Tibial nerve (tissue), 4 donors: ENCODE data around the gene PGM5. TPM values are rescaled to one million over a fixed set of nuclear protein-coding genes. Genes with fewer than 3 reads are reported as not detected.

Experiments used
- DNase-seq, 2 donors: peaks; one replicate each; pipeline ENCODE4 v3.0.0-alpha.2; 2019; ENCODE audit warnings: low spot score in 2 of 2
- H3K27ac ChIP-seq, 4 donors: fragments of 200-600 bp; sonication (generic) in 3 of 4; one replicate each; pipeline ENCODE4 v1.5.1; 2017 to 2019; ENCODE audit warnings: mild to moderate bottlenecking in 1 of 4
- H3K27me3 ChIP-seq, 2 donors: fragments of 200-600 bp; sonication (generic) in 1 of 2; one replicate each; pipeline versions ENCODE4 v1.5.1 to v1.6.0; 2017 to 2019
- H3K36me3 ChIP-seq, 3 donors: fragments of 200-600 bp; sonication (generic); one replicate each; pipeline ENCODE4 v1.5.1; 2018 to 2019
- H3K4me1 ChIP-seq, 4 donors: fragments of 200-600 bp; sonication (generic) in 3 of 4; one replicate each; pipeline ENCODE4 v1.5.1; 2017 to 2019
- H3K4me3 ChIP-seq, 4 donors: fragments of 200-600 bp; sonication (generic) in 3 of 4; one replicate each; pipeline ENCODE4 v1.5.1; 2017 to 2019; ENCODE audit warnings: mild to moderate bottlenecking in 1 of 4, moderate library complexity in 1 of 4
- H3K9me3 ChIP-seq, 4 donors: fragments of 200-600 bp; sonication (generic) in 3 of 4; one replicate each; pipeline ENCODE4 v1.5.1; 2017 to 2019
- EP300 ChIP-seq, 2 donors: sonication (generic); formaldehyde crosslinking; IDR thresholded peaks; one replicate each; pipeline ENCODE4 v1.6.1; 2017; ENCODE audit warnings: antibody characterized with exemption in 2 of 2, mild to moderate bottlenecking in 1 of 2
- POLR2A ChIP-seq, 2 donors: fragments of 450-650 bp; IDR thresholded peaks; one replicate each; pipeline ENCODE4 v1.6.1; 2017; ENCODE audit warnings: antibody characterized with exemption in 2 of 2, mild to moderate bottlenecking in 2 of 2, moderate library complexity in 2 of 2
- WGBS, 2 donors: methylation state at CpG; one replicate each; pipeline ENCODE4 v1.1.5; 2018; 5-methylcytosine and 5-hydroxymethylcytosine counted together
- total RNA-seq, 4 donors: library from RNA; depleted of rRNA; stranded (reverse); fragments of >200 nt; gene quantifications; one replicate each; pipeline ENCODE4 v1.1.0, GENCODE V29; 2016
- TF ChIP-seq, protein P1 (sequence below), 5 experiments: fragments of 200-600 bp in 3 of 5; fragments of 450-650 bp in 2 of 5; sonication (generic) in 3 of 5; IDR thresholded peaks; one replicate each; pipeline ENCODE4 v1.5.1; 2016 to 2019; ENCODE audit warnings: antibody characterized with exemption in 5 of 5, mild to moderate bottlenecking in 3 of 5, moderate library complexity in 2 of 5

The PGM5 gene
- total RNA-seq, 4 donors from 2014 or later = 20.1 to 43.1 (median 27.0) TPM

DNA sequence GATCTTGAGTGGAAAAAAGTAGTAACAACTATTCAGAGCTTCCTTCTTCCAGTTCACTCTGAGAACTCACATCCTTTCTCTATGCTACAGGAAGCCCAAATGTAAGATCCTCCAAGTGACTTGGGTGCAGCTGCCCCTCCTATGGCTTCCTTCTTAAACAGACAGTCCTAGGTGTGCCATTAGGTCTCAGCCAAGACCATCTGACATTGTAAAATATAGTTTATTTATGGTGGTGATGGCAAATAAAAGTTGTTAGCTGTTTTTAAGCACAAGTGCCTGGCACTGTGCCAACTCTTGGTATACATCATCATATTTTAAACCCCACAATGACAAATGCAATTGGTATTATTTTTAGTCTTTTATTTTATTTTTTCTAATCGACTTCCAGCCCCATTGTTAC, 126.1 kb downstream of the PGM5 start:
- WGBS, 2 donors = 44 to 59% methylated on average over 1 of the region's 1 CpG
- Histone ChIP-seq H3K27ac (no peak overlapping the region), H3K36me3 (peaks cover 0 to 32% (median 0%) of the 10 kb centered on the region in 3 donors), H3K27me3 (no peaks in the 10 kb centered on the region), H3K4me1 (no peaks in the 10 kb centered on the region), H3K4me3 (no peak overlapping the region), H3K9me3 (peaks cover 0 to 15% (median 0%) of the 10 kb centered on the region in 4 donors)
- TF ChIP-seq, protein P1, sequence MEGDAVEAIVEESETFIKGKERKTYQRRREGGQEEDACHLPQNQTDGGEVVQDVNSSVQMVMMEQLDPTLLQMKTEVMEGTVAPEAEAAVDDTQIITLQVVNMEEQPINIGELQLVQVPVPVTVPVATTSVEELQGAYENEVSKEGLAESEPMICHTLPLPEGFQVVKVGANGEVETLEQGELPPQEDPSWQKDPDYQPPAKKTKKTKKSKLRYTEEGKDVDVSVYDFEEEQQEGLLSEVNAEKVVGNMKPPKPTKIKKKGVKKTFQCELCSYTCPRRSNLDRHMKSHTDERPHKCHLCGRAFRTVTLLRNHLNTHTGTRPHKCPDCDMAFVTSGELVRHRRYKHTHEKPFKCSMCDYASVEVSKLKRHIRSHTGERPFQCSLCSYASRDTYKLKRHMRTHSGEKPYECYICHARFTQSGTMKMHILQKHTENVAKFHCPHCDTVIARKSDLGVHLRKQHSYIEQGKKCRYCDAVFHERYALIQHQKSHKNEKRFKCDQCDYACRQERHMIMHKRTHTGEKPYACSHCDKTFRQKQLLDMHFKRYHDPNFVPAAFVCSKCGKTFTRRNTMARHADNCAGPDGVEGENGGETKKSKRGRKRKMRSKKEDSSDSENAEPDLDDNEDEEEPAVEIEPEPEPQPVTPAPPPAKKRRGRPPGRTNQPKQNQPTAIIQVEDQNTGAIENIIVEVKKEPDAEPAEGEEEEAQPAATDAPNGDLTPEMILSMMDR (IDR thresholded peaks at IDR 0.05) = no peak
- no peak for TF ChIP-seq EP300 (IDR thresholded peaks at IDR 0.05)
- TF ChIP-seq POLR2A (IDR thresholded peaks at IDR 0.05) = no peak
- DNase-seq = no peak

DNA sequence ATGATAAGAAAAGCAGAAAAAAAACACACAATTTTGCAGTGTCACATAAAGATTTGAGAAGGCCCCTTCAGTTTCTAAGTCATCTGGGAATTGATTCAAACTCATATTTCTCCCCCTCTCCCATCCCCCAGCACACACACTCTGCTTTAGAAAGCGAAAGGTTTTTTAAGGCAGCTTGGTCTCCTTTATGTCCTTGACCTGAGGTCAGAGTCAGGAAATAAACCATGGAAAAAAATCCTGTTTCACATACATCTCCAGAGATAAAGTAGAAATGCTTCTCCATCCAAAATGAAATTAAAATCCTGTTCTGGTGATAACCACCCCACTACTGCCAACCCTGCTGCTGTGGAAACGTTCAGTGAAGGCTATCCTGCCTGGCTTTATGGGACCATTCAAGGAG, 131.7 kb downstream of the PGM5 start:
- H3K9me3 ChIP-seq = peaks cover 0 to 15% (median 0%) of the 10 kb centered on the region in 4 donors
- DNase-seq = no peak
- H3K4me3 ChIP-seq = no peak overlapping the region
- H3K27ac ChIP-seq = no peak overlapping the region
- no peaks in the 10 kb centered on the region for H3K4me1 ChIP-seq
- 50 to 56% methylated on average over 2 of the region's 2 CpGs for WGBS, 2 donors
- peaks cover 0 to 29% (median 0%) of the 10 kb centered on the region in 3 donors for H3K36me3 ChIP-seq
- no peaks in the 10 kb centered on the region for H3K27me3 ChIP-seq
- TF ChIP-seq, protein P1 (IDR thresholded peaks at IDR 0.05) = no peak
- TF ChIP-seq EP300 (IDR thresholded peaks at IDR 0.05) (no peak), POLR2A (IDR thresholded peaks at IDR 0.05) (no peak)

DNA sequence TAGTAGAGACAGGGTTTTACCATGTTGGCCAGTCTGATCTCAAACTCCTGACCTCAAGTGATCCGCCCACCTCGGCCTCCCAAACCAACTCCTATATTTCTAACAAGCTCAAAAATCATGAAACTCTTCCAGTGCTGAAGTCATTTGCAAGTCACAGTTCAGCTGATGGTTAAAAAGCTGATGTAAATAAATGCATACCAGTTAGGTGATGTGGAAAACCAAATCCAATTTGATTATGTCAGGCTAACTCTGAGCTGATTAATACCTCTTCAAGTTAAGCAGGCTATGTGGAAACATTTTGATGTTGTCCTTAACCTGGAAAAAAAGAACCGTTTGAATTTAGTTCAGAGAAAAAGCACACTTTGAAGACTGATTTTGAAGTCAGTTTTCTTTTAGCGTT, 133.2 kb downstream of the PGM5 start:
- Histone ChIP-seq H3K4me1 (no peaks in the 10 kb centered on the region), H3K27me3 (no peaks in the 10 kb centered on the region), H3K27ac (no peak overlapping the region), H3K9me3 (peaks cover 0 to 15% (median 0%) of the 10 kb centered on the region in 4 donors), H3K4me3 (no peak overlapping the region), H3K36me3 (peaks cover 0 to 20% (median 0%) of the 10 kb centered on the region in 3 donors)
- WGBS, 2 donors = 88% methylated on average over 4 of the region's 4 CpGs
- no peak for DNase-seq
- TF ChIP-seq POLR2A (IDR thresholded peaks at IDR 0.05) = no peak
- TF ChIP-seq, protein P1 (IDR thresholded peaks at IDR 0.05) = no peak
- TF ChIP-seq EP300 (IDR thresholded peaks at IDR 0.05) = no peak

DNA sequence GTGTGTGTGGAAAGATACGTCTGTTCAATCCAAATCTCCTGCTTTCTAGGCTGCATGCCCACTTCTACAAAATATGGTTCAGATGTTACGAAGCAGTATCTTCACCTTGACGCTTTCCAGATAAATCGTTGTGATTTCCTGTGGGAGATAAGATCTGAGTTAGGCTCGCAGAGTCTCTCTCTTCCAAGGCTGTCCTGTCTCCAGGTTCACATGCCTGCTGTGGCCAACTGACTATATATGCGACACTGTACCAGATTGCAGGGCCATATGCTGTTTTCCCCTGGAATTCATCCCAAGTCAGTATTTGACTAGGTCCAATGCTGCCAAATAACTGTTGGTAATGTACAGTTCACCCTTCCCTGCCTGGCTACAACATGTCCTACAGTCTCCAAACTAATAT, 136.4 kb downstream of the PGM5 start:
- TF ChIP-seq EP300 (IDR thresholded peaks at IDR 0.05) (no peak), POLR2A (IDR thresholded peaks at IDR 0.05) (no peak)
- TF ChIP-seq, protein P1 (IDR thresholded peaks at IDR 0.05) = no peak
- H3K9me3 ChIP-seq = no peaks in the 10 kb centered on the region
- no peak overlapping the region for H3K4me3 ChIP-seq
- H3K27me3 ChIP-seq = no peaks in the 10 kb centered on the region
- WGBS, 2 donors = 75 to 78% methylated on average over 6 of the region's 6 CpGs
- DNase-seq = no peak
- H3K36me3 ChIP-seq = no peaks in the 10 kb centered on the region
- H3K27ac ChIP-seq = no peak overlapping the region
- no peaks in the 10 kb centered on the region for H3K4me1 ChIP-seq

DNA sequence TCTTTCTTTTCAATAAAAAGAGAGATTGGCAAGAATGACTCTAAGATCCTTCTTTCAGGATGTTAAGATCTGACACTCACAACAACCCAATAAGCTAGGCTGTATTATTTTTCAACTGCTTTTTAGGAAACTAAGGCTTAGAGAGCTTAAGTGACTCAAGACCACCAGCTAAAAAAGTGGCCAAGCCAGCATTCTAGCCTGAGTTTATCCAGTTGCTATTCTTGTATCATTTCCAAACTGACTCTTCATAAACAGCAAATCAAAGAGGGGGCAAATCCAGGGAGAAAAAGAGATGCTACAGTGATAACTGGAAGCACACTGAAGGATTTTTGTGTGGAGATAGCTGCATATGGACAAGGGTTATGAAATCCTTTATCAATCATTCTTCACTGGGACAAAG, 137.1 kb downstream of the PGM5 start:
- Histone ChIP-seq H3K4me3 (no peak overlapping the region), H3K9me3 (no peaks in the 10 kb centered on the region), H3K36me3 (peaks cover 0 to 1% (median 0%) of the 10 kb centered on the region in 3 donors), H3K27ac (no peak overlapping the region), H3K4me1 (no peaks in the 10 kb centered on the region), H3K27me3 (no peaks in the 10 kb centered on the region)
- no peak for DNase-seq
- TF ChIP-seq EP300 (IDR thresholded peaks at IDR 0.05) (no peak), POLR2A (IDR thresholded peaks at IDR 0.05) (no peak)
- TF ChIP-seq, protein P1 (IDR thresholded peaks at IDR 0.05) = no peak
